Measurements from ENCODE around the gene RNF26.
"Not testable (repeated sequence)": the region's sequence is repeated elsewhere in the genome, so short reads cannot be mapped to it uniquely, and the experiment has no call there.

RNF26 gene

GRCh38 chr11:119371778-119372182, 37.5 kb downstream of the RNF26 start:
- DNase-seq (ENCODE audit: low spot score): no peak

GRCh38 chr11:119372260-119373058, 38.1 kb downstream of the RNF26 start:
- no peak for DNase-seq (ENCODE audit: low spot score)

GRCh38 chr11:119373059-119373920, 39.0 kb downstream of the RNF26 start:
- DNase-seq (ENCODE audit: low spot score): no peak

GRCh38 chr11:119373921-119374631, 39.7 kb downstream of the RNF26 start:
- peak; percentile 83 for DNase-seq (ENCODE audit: low spot score)

GRCh38 chr11:119374632-119375336, 40.5 kb downstream of the RNF26 start:
- DNase-seq (ENCODE audit: low spot score): no peak

- DNase-seq (ENCODE audit: low spot score): no peak
Observed at GRCh38 chr11:119375337-119376196, 41.2 kb downstream of the RNF26 start.

- no peak for DNase-seq (ENCODE audit: low spot score)
Observed at GRCh38 chr11:119376197-119376847, 42.0 kb downstream of the RNF26 start.

GRCh38 chr11:119377112-119377901, 43.0 kb downstream of the RNF26 start:
- no peak for DNase-seq (ENCODE audit: low spot score)

- DNase-seq (ENCODE audit: low spot score): no peak
Observed at GRCh38 chr11:119377961-119378667, 43.8 kb downstream of the RNF26 start.

- no peak for DNase-seq (ENCODE audit: low spot score)
Observed at GRCh38 chr11:119378851-119379465, 44.6 kb downstream of the RNF26 start.

GRCh38 chr11:119380160-119380826, 46.0 kb downstream of the RNF26 start:
- no peak for DNase-seq (ENCODE audit: low spot score)

- no peak for DNase-seq (ENCODE audit: low spot score)
Observed at GRCh38 chr11:119380827-119381180, 46.5 kb downstream of the RNF26 start.

- peak; percentile 88 for DNase-seq (ENCODE audit: low spot score)
Observed at GRCh38 chr11:119381181-119381988, 47.1 kb downstream of the RNF26 start, which contains the start of gene USP2. Gene USP2 (minus strand): TSS chr11:119381690. CDS start chr11:119373480, 8,210 bp downstream.

GRCh38 chr11:119382101-119382500, 47.8 kb downstream of the RNF26 start:
- no peak for DNase-seq (ENCODE audit: low spot score)

- DNase-seq (ENCODE audit: low spot score): not testable (repeated sequence)
Observed at GRCh38 chr11:119382513-119382912, 48.2 kb downstream of the RNF26 start.

- DNase-seq (ENCODE audit: low spot score): no peak
Observed at GRCh38 chr11:119384332-119384731, 50.0 kb downstream of the RNF26 start.

Data from HuH-7 (cell line).